Neural cell (in vitro differentiated cells): ENCODE measurements around the gene SFXN1. TPM values are rescaled to one million over a fixed set of nuclear protein-coding genes. Genes with fewer than 3 reads are reported as not detected.

ENCODE experiments used
- H2AFZ ChIP-seq: fragments of 200-600, 300-800 bp; sonication (generic), shearing (Covaris generic); 2 replicates; pipeline ENCODE4 v1.6.0; 2014; ENCODE audit warnings: low read depth, mild to moderate bottlenecking, antibody characterized with exemption, low read length, moderate library complexity
- H3F3A ChIP-seq: fragments of 200-600 bp; shearing (Covaris generic); 2 replicates; pipeline ENCODE4 v1.6.1; 2016; ENCODE audit warnings: mild to moderate bottlenecking, moderate library complexity, mixed read lengths, antibody characterized with exemption, low read length; ENCODE audit not compliant: insufficient read depth, poor library complexity, severe bottlenecking
- H3K27ac ChIP-seq: fragments of 200-600, 300-800 bp; sonication (generic), shearing (Covaris generic); 2 replicates; pipeline ENCODE4 v1.5.1; 2014; ENCODE audit warnings: mild to moderate bottlenecking, low read length, moderate library complexity
- H3K27me3 ChIP-seq: fragments of 300-800, 200-600 bp; sonication (generic), shearing (Covaris generic); 2 replicates; pipeline ENCODE4 v1.6.0; 2014; ENCODE audit warnings: mild to moderate bottlenecking, low read depth, low read length, moderate library complexity; ENCODE audit not compliant: insufficient read depth
- H3K36me3 ChIP-seq: fragments of 300-800, 200-600 bp; sonication (generic), shearing (Covaris generic); 2 replicates; pipeline ENCODE4 v1.5.1; 2014; ENCODE audit warnings: mild to moderate bottlenecking, antibody characterized with exemption, low read length, moderate library complexity; ENCODE audit not compliant: insufficient read depth
- H3K4me2 ChIP-seq: fragments of 300-800, 200-600 bp; sonication (generic), shearing (Covaris generic); 2 replicates; pipeline ENCODE4 v1.6.0; 2014; ENCODE audit warnings: mild to moderate bottlenecking, low read length
- H3K4me3 ChIP-seq: fragments of 300-800, 200-600 bp; sonication (generic), shearing (Covaris generic); 2 replicates; pipeline ENCODE4 v1.5.1; 2014; ENCODE audit warnings: mild to moderate bottlenecking, low read length, moderate library complexity
- H3K79me2 ChIP-seq: fragments of 200-600 bp; shearing (Covaris generic); replicated peaks from 2 replicates; pipeline ENCODE4 v1.6.0; 2014; ENCODE audit warnings: mild to moderate bottlenecking, low read length, moderate library complexity; ENCODE audit not compliant: insufficient read depth
- H3K9ac ChIP-seq: fragments of 300-800, 200-600 bp; sonication (generic), shearing (Covaris generic); 2 replicates; pipeline ENCODE4 v1.6.1; 2016; ENCODE audit warnings: mild to moderate bottlenecking, low read length, mixed read lengths
- H3K9me2 ChIP-seq: fragments of 200-600 bp; shearing (Covaris generic); 2 replicates; pipeline ENCODE4 v1.6.1; 2016; ENCODE audit warnings: mild to moderate bottlenecking, low read length, mixed read lengths; ENCODE audit not compliant: insufficient read depth
- H3K9me3 ChIP-seq: fragments of 200-600, 300-800 bp; sonication (generic), shearing (Covaris generic); 2 replicates; pipeline ENCODE4 v1.6.1; 2016; ENCODE audit warnings: mild to moderate bottlenecking, mixed run types, low read length, moderate library complexity, mixed read lengths
- H4K20me1 ChIP-seq: fragments of 200-600 bp; shearing (Covaris generic); 2 replicates; pipeline ENCODE4 v1.6.1; 2016; ENCODE audit warnings: mild to moderate bottlenecking, mixed run types; ENCODE audit not compliant: insufficient read depth
- EP300 ChIP-seq: fragments of 450-650 bp; conservative IDR thresholded peaks from 2 replicates; pipeline ENCODE4 v1.6.1; 2014; ENCODE audit warnings: antibody characterized with exemption, mild to moderate bottlenecking, moderate library complexity; ENCODE audit not compliant: poor library complexity, severe bottlenecking
- EZH2 ChIP-seq: fragments of 200-600, 300-800 bp; shearing (Covaris generic), sonication (generic); IDR thresholded peaks from 2 replicates; pipeline ENCODE4 v1.6.1; 2014; ENCODE audit warnings: antibody characterized with exemption, low read length, borderline replicate concordance, mild to moderate bottlenecking; ENCODE audit not compliant: insufficient read depth, poor library complexity, severe bottlenecking
- MXI1 ChIP-seq: fragments of 450-650 bp; conservative IDR thresholded peaks from 2 replicates; pipeline ENCODE4 v1.6.1; 2014; ENCODE audit warnings: antibody characterized with exemption, mild to moderate bottlenecking; ENCODE audit not compliant: poor library complexity, severe bottlenecking
- POLR2AphosphoS5 ChIP-seq: IDR thresholded peaks from 2 replicates; pipeline ENCODE4 v1.6.1; 2012
- RAD21 ChIP-seq: fragments of 450-650 bp; conservative IDR thresholded peaks from 2 replicates; pipeline ENCODE4 v1.6.1; 2014; ENCODE audit warnings: antibody characterized with exemption, mild to moderate bottlenecking, moderate library complexity
- SMC3 ChIP-seq: fragments of 450-650 bp; conservative IDR thresholded peaks from 2 replicates; pipeline ENCODE4 v1.6.1; 2014; ENCODE audit warnings: antibody characterized with exemption, mild to moderate bottlenecking, moderate library complexity; ENCODE audit not compliant: poor library complexity
- TAF1 ChIP-seq: IDR thresholded peaks from 2 replicates; pipeline ENCODE4 v1.6.1; 2012; ENCODE audit warnings: low read depth
- polyA plus RNA-seq: library from polyadenylated mRNA; depleted of rRNA; stranded (reverse); fragments of >200 nt; gene quantifications from 2 replicates; pipeline ENCODE4 v1.2.3, GENCODE V29; 2014
- TF ChIP-seq, protein P1 (sequence below): fragments of 450-650 bp; IDR thresholded peaks from 2 replicates; pipeline ENCODE4 v1.5.1; 2014; ENCODE audit warnings: antibody characterized with exemption, mild to moderate bottlenecking, moderate library complexity; ENCODE audit not compliant: poor library complexity, severe bottlenecking
- TF ChIP-seq, protein P2 (sequence below): IDR thresholded peaks from 2 replicates; pipeline ENCODE4 v1.6.1; 2012; ENCODE audit warnings: borderline replicate concordance

The SFXN1 gene
- polyA plus RNA-seq, 1 donor from 2014 or later: 109 TPM

GRCh38 chr5:175516933-175517823, 38.8 kb downstream of the SFXN1 start:
- H3K27me3 ChIP-seq: no peaks in the 10 kb centered on the region
- H3K36me3 ChIP-seq: peaks cover 28% of the 10 kb centered on the region
- no peaks in the 10 kb centered on the region for H3K79me2 ChIP-seq
- H3K27ac ChIP-seq: no peak overlapping the region
- no peak overlapping the region for H3K9ac ChIP-seq
- H4K20me1 ChIP-seq: no peaks in the 10 kb centered on the region
- no peaks in the 10 kb centered on the region for H3K9me2 ChIP-seq
- H3K9me3 ChIP-seq: no peaks in the 10 kb centered on the region
- no peak for TF ChIP-seq POLR2AphosphoS5
- H3F3A ChIP-seq: no peaks in the 10 kb centered on the region
- H3K4me3 ChIP-seq: no peak overlapping the region
- H2AFZ ChIP-seq: no peak overlapping the region
- H3K4me2 ChIP-seq: no peak overlapping the region

- H3K4me3 ChIP-seq: no peak overlapping the region
- no peak overlapping the region for H2AFZ ChIP-seq
- H3K36me3 ChIP-seq: peaks cover 34% of the 10 kb centered on the region
- H4K20me1 ChIP-seq: no peaks in the 10 kb centered on the region
- H3K9me2 ChIP-seq: no peaks in the 10 kb centered on the region
- TF ChIP-seq TAF1 (no peak), RAD21 (no peak), EP300 (no peak), MXI1 (no peak), EZH2 (no peak), POLR2AphosphoS5 (no peak), SMC3 (no peak)
- TF ChIP-seq, protein P1, sequence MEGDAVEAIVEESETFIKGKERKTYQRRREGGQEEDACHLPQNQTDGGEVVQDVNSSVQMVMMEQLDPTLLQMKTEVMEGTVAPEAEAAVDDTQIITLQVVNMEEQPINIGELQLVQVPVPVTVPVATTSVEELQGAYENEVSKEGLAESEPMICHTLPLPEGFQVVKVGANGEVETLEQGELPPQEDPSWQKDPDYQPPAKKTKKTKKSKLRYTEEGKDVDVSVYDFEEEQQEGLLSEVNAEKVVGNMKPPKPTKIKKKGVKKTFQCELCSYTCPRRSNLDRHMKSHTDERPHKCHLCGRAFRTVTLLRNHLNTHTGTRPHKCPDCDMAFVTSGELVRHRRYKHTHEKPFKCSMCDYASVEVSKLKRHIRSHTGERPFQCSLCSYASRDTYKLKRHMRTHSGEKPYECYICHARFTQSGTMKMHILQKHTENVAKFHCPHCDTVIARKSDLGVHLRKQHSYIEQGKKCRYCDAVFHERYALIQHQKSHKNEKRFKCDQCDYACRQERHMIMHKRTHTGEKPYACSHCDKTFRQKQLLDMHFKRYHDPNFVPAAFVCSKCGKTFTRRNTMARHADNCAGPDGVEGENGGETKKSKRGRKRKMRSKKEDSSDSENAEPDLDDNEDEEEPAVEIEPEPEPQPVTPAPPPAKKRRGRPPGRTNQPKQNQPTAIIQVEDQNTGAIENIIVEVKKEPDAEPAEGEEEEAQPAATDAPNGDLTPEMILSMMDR: no peak
- TF ChIP-seq, protein P2, sequence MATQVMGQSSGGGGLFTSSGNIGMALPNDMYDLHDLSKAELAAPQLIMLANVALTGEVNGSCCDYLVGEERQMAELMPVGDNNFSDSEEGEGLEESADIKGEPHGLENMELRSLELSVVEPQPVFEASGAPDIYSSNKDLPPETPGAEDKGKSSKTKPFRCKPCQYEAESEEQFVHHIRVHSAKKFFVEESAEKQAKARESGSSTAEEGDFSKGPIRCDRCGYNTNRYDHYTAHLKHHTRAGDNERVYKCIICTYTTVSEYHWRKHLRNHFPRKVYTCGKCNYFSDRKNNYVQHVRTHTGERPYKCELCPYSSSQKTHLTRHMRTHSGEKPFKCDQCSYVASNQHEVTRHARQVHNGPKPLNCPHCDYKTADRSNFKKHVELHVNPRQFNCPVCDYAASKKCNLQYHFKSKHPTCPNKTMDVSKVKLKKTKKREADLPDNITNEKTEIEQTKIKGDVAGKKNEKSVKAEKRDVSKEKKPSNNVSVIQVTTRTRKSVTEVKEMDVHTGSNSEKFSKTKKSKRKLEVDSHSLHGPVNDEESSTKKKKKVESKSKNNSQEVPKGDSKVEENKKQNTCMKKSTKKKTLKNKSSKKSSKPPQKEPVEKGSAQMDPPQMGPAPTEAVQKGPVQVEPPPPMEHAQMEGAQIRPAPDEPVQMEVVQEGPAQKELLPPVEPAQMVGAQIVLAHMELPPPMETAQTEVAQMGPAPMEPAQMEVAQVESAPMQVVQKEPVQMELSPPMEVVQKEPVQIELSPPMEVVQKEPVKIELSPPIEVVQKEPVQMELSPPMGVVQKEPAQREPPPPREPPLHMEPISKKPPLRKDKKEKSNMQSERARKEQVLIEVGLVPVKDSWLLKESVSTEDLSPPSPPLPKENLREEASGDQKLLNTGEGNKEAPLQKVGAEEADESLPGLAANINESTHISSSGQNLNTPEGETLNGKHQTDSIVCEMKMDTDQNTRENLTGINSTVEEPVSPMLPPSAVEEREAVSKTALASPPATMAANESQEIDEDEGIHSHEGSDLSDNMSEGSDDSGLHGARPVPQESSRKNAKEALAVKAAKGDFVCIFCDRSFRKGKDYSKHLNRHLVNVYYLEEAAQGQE: no peak
- H3F3A ChIP-seq: no peaks in the 10 kb centered on the region
- H3K79me2 ChIP-seq: no peaks in the 10 kb centered on the region
- H3K27ac ChIP-seq: no peak overlapping the region
- H3K27me3 ChIP-seq: no peaks in the 10 kb centered on the region
- H3K9ac ChIP-seq: no peak overlapping the region
- H3K4me2 ChIP-seq: no peak overlapping the region
- no peaks in the 10 kb centered on the region for H3K9me3 ChIP-seq
Measured at GRCh38 chr5:175517824-175518450, 39.6 kb downstream of the SFXN1 start.
